A549 (cell line): Measurements from ENCODE around the gene SCGB1A1.

ENCODE experiments used
- CHD2 ChIP-seq: fragments of 150-350 bp; IDR thresholded peaks from 2 replicates; pipeline ENCODE4 v1.6.1; 2014; ENCODE audit warnings: low read length; ENCODE audit not compliant: partially characterized antibody
- CTCF ChIP-seq: fragments of >200 bp; sonication (Bioruptor Twin); formaldehyde crosslinking; IDR thresholded peaks from 3 replicates; pipeline ENCODE4 v1.5.1; 2016
- HOXA7 ChIP-seq: fragments of 250-450 bp; sonication (Bioruptor Pico); IDR thresholded peaks from 2 replicates; pipeline ENCODE4 v1.5.0; 2020; ENCODE audit warnings: mild to moderate bottlenecking, moderate library complexity
- HOXB13 ChIP-seq: fragments of 250-450 bp; sonication (Bioruptor Pico); IDR thresholded peaks from 2 replicates; pipeline ENCODE4 v1.5.0; 2020; ENCODE audit warnings: low read depth, mild to moderate bottlenecking, moderate library complexity
- MAFK ChIP-seq: fragments of 450-650 bp; IDR thresholded peaks from 2 replicates; pipeline ENCODE4 v1.6.1; 2014; ENCODE audit not compliant: partially characterized antibody
- NR3C1 ChIP-seq: fragments of >200 bp; sonication (Bioruptor Twin); formaldehyde crosslinking; IDR thresholded peaks from 3 replicates; pipeline ENCODE4 v1.6.1; 2017
- POLR2A ChIP-seq: IDR thresholded peaks from 2 replicates; pipeline ENCODE4 v1.6.1; 2012; ENCODE audit warnings: mild to moderate bottlenecking, low read length
- RAD21 ChIP-seq, 2 experiments: fragments of >200 bp in 1 of 2; sonication (Bioruptor Twin) in 1 of 2; formaldehyde crosslinking in 1 of 2; IDR thresholded peaks in 1 of 2; conservative IDR thresholded peaks in 1 of 2; 2 replicates in 1 of 2; 3 replicates in 1 of 2; pipeline ENCODE4 v1.6.1; 2012 to 2018; ENCODE audit warnings: inconsistent platforms in 1 of 2
- USF2 ChIP-seq: fragments of 450-650 bp; IDR thresholded peaks from 2 replicates; pipeline ENCODE4 v1.6.1; 2014; ENCODE audit warnings: antibody characterized with exemption
- ZNF302 ChIP-seq: fragments of 250-450 bp; sonication (Bioruptor Pico); IDR thresholded peaks from 2 replicates; pipeline ENCODE4 v1.9.0; 2021; ENCODE audit warnings: inconsistent platforms, mild to moderate bottlenecking, moderate library complexity
- TF ChIP-seq, protein P1 (sequence below): IDR thresholded peaks from 2 replicates; pipeline ENCODE4 v1.6.1; 2012
- TF ChIP-seq, protein P2 (sequence below): fragments of >200 bp; sonication (Bioruptor Twin); formaldehyde crosslinking; IDR thresholded peaks from 3 replicates; pipeline ENCODE4 v1.6.1; 2016
- TF ChIP-seq, protein P3 (sequence below): fragments of 150-350 bp; IDR thresholded peaks from 2 replicates; pipeline ENCODE4 v1.6.1; 2014; ENCODE audit warnings: low read depth, mild to moderate bottlenecking, low read length

DNA sequence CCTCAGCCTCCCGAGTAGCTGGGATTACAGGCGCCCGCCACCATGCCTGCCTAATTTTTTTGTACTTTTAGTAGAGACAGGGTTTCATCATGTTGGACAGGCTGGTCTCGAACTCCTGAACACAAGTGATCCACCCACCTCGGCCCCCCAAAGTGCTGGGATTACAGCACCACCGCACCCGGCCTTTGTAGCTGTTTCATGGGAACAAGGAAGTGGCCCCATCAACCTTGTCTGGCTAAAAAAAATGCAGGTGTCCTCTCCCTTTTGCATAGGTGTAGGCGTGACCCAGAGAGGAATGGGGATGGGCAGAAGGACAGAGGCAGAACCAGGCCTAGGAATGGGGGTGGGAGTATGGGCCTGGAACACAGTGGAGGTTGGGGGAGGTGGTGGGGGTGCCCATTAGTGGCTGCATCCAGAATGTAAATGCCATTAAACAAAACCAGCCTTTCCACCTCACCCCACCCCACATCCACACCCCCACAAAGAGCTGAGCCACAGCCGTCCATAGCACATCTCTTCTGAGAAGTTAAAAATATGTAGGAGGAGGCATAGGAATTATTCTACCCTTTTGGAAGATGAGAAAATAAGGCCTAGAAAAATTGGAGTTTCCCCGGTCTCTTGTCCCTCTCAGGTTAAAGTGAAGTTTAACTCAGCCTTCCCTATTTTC, 22.8 kb upstream of the SCGB1A1 start:
- TF ChIP-seq, protein P1, sequence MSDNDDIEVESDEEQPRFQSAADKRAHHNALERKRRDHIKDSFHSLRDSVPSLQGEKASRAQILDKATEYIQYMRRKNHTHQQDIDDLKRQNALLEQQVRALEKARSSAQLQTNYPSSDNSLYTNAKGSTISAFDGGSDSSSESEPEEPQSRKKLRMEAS: no peak
- TF ChIP-seq USF2: no peak
- no peak for TF ChIP-seq CHD2
- no peak for TF ChIP-seq HOXA7 (CRISPR knock-in tag)
- TF ChIP-seq HOXB13 (CRISPR knock-in tag): no peak
- TF ChIP-seq, protein P2, sequence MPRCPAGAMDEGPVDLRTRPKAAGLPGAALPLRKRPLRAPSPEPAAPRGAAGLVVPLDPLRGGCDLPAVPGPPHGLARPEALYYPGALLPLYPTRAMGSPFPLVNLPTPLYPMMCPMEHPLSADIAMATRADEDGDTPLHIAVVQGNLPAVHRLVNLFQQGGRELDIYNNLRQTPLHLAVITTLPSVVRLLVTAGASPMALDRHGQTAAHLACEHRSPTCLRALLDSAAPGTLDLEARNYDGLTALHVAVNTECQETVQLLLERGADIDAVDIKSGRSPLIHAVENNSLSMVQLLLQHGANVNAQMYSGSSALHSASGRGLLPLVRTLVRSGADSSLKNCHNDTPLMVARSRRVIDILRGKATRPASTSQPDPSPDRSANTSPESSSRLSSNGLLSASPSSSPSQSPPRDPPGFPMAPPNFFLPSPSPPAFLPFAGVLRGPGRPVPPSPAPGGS: no peak
- no peak for TF ChIP-seq POLR2A
- no peak for TF ChIP-seq CTCF
- no peak for TF ChIP-seq ZNF302 (CRISPR knock-in tag)
- TF ChIP-seq NR3C1: no peak
- TF ChIP-seq MAFK: no peak
- TF ChIP-seq RAD21 (conservative IDR thresholded peaks at IDR 0.05 in 1 of 2, IDR thresholded peaks at IDR 0.05 in 1 of 2): no peak
- TF ChIP-seq, protein P3, sequence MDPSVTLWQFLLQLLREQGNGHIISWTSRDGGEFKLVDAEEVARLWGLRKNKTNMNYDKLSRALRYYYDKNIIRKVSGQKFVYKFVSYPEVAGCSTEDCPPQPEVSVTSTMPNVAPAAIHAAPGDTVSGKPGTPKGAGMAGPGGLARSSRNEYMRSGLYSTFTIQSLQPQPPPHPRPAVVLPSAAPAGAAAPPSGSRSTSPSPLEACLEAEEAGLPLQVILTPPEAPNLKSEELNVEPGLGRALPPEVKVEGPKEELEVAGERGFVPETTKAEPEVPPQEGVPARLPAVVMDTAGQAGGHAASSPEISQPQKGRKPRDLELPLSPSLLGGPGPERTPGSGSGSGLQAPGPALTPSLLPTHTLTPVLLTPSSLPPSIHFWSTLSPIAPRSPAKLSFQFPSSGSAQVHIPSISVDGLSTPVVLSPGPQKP: no peak
